K562 (cell line): ENCODE data around the gene LONP1. TPM values are rescaled to one million over a fixed set of nuclear protein-coding genes. Genes with fewer than 3 reads are reported as not detected.

Experiments used
- ATF1 ChIP-seq, 2 experiments: fragments of 450-650 bp in 1 of 2; IDR thresholded peaks; 2 replicates each; pipeline ENCODE4 v1.6.1; 2016; ENCODE audit warnings: missing compliant biosample characterization in 1 of 2, missing genetic modification characterization in 1 of 2
- BHLHE40 ChIP-seq: IDR thresholded peaks from 2 replicates; pipeline ENCODE4 v1.6.1; 2011; ENCODE audit warnings: low read length, improper control_type of control experiment
- CREM ChIP-seq: IDR thresholded peaks from 2 replicates; pipeline ENCODE4 v1.6.1; 2014; ENCODE audit warnings: antibody characterized with exemption, low read depth
- DDX20 ChIP-seq: fragments of 450-650 bp; IDR thresholded peaks from 2 replicates; pipeline ENCODE4 v1.6.1; 2016; ENCODE audit warnings: missing genetic modification characterization, low read depth, mild to moderate bottlenecking, missing compliant biosample characterization, moderate library complexity
- EP400 ChIP-seq: fragments of 450-650 bp; IDR thresholded peaks from 2 replicates; pipeline ENCODE4 v1.6.1; 2017; ENCODE audit warnings: antibody characterized with exemption, mild to moderate bottlenecking, moderate library complexity
- FOXP1 ChIP-seq: sonication (generic); formaldehyde crosslinking; IDR thresholded peaks from 2 replicates; pipeline ENCODE4 v1.8.0; 2022; ENCODE audit warnings: mild to moderate bottlenecking, missing genetic modification reagents
- GABPA ChIP-seq: fragments of 200-800 bp; sonication (Bioruptor generic); conservative IDR thresholded peaks from 2 replicates; pipeline ENCODE4 v1.6.1; 2016; ENCODE audit warnings: low read depth, missing genetic modification characterization, missing compliant biosample characterization
- HCFC1 ChIP-seq: IDR thresholded peaks from 2 replicates; pipeline ENCODE4 v1.6.1; 2012; ENCODE audit warnings: low read depth, low read length, improper control_type of control experiment
- KLF6 ChIP-seq: fragments of 250-450 bp; sonication (Bioruptor Pico); IDR thresholded peaks from 2 replicates; pipeline ENCODE4 v1.4.0; 2020; ENCODE audit warnings: mild to moderate bottlenecking, moderate library complexity, borderline replicate concordance
- MEIS2 ChIP-seq: fragments of 450-650 bp; IDR thresholded peaks from 2 replicates; pipeline ENCODE4 v1.6.1; 2014; ENCODE audit warnings: mild to moderate bottlenecking; ENCODE audit not compliant: partially characterized antibody
- MYC ChIP-seq, 2 experiments: fragments of 250-450 bp in 1 of 2; sonication (Bioruptor Pico) in 1 of 2; IDR thresholded peaks; 2 replicates each; pipeline versions ENCODE4 v1.5.1 to v1.6.1; 2012 to 2021; ENCODE audit warnings: low read depth in 2 of 2, borderline replicate concordance in 1 of 2, improper control_type of control experiment in 1 of 2, low read length in 1 of 2, mild to moderate bottlenecking in 1 of 2, moderate library complexity in 1 of 2
- RBFOX2 ChIP-seq: fragments of 200-400 bp; formaldehyde crosslinking; IDR thresholded peaks from 2 replicates; pipeline ENCODE4 v1.6.1; 2017; ENCODE audit warnings: low read depth, mild to moderate bottlenecking, low read length, moderate library complexity
- RCOR1 ChIP-seq, 2 experiments: IDR thresholded peaks; 2 replicates each; pipeline ENCODE4 v1.6.1; 2012; ENCODE audit warnings: low read depth in 2 of 2, low read length in 2 of 2, borderline replicate concordance in 1 of 2, improper control_type of control experiment in 1 of 2
- SAFB2 ChIP-seq: fragments of 200-400 bp; formaldehyde crosslinking; IDR thresholded peaks from 2 replicates; pipeline ENCODE4 v1.6.1; 2018; ENCODE audit warnings: borderline replicate concordance, low read length, low read depth, moderate library complexity; ENCODE audit not compliant: severe bottlenecking
- SUPT5H ChIP-seq: fragments of 450-650 bp; IDR thresholded peaks from 2 replicates; pipeline ENCODE4 v1.6.1; 2016
- TEAD1 ChIP-seq, 2 experiments: fragments of 450-650 bp in 1 of 2; sonication (generic) in 1 of 2; formaldehyde crosslinking; IDR thresholded peaks; 2 replicates each; pipeline versions ENCODE4 v1.4.0 to v1.8.0; 2020 to 2022; ENCODE audit warnings: mild to moderate bottlenecking in 2 of 2, missing genetic modification reagents in 1 of 2
- WHSC1 ChIP-seq: IDR thresholded peaks from one replicate; pipeline ENCODE4 v1.6.1; 2012; ENCODE audit warnings: low read length, control low read depth, inconsistent platforms
- ZNF77 ChIP-seq: fragments of 250-450 bp; sonication (Bioruptor Pico); IDR thresholded peaks from 2 replicates; pipeline ENCODE4 v1.5.0; 2020
- polyA plus RNA-seq, 8 experiments: library from polyadenylated mRNA; depleted of rRNA in 4 of 8; stranded (reverse) in 5 of 8; unstranded in 3 of 8; fragments of >200 nt; fragmentation: Nextera tagmentation in 2 of 8; fragmentation: Illumina TruSeq in 1 of 8; extraction: Ambion mirVana in 2 of 8; extraction: Trizol in 1 of 8; gene quantifications; 2 replicates each; pipeline versions ENCODE4 v1.2.1 to v1.2.3, GENCODE V29; 2011 to 2014; ENCODE audit warnings: inconsistent platforms in 1 of 8, missing spikeins in 1 of 8
- total RNA-seq, 7 experiments: library from RNA; depleted of rRNA in 6 of 7; stranded (reverse); fragments of >200 nt in 6 of 7; fragmentation: Illumina TruSeq in 2 of 7; extraction: Trizol in 2 of 7; gene quantifications; 2 replicates each; pipeline versions ENCODE4 v1.2.1 to v1.2.3, GENCODE V29; 2011 to 2021; ENCODE audit warnings: low replicate concordance in 1 of 7
- TF ChIP-seq, protein P1 (sequence below): sonication (generic); formaldehyde crosslinking; IDR thresholded peaks from 2 replicates; pipeline ENCODE4 v1.9.0; 2022; ENCODE audit warnings: mild to moderate bottlenecking, missing genetic modification reagents
- TF ChIP-seq, protein P2 (sequence below): fragments of 450-650 bp; IDR thresholded peaks from 2 replicates; pipeline ENCODE4 v1.6.1; 2016; ENCODE audit warnings: low read depth, mild to moderate bottlenecking, moderate library complexity
- TF ChIP-seq, protein P3 (sequence below), 3 experiments: fragments of 200-800 bp in 1 of 3; fragments of 250-450 bp in 1 of 3; fragments of 450-650 bp in 1 of 3; sonication (Bioruptor Pico) in 1 of 3; sonication (Bioruptor generic) in 1 of 3; formaldehyde crosslinking in 1 of 3; IDR thresholded peaks; 2 replicates each; pipeline versions ENCODE4 v1.6.1 to v1.8.0; 2016 to 2022; ENCODE audit warnings: mild to moderate bottlenecking in 2 of 3, missing genetic modification characterization in 2 of 3, missing compliant biosample characterization in 1 of 3, moderate library complexity in 1 of 3
- TF ChIP-seq, protein P4 (sequence below): fragments of 250-450 bp; sonication (Bioruptor Pico); IDR thresholded peaks from 2 replicates; pipeline ENCODE4 v1.4.0; 2020

The LONP1 gene
- total and polyA plus RNA-seq, 9 of the 15 experiments (the other 6 are each of a cell fraction or from before 2014, with no cell fraction given) = 1.1 to 238 (median 84.5) TPM

DNA sequence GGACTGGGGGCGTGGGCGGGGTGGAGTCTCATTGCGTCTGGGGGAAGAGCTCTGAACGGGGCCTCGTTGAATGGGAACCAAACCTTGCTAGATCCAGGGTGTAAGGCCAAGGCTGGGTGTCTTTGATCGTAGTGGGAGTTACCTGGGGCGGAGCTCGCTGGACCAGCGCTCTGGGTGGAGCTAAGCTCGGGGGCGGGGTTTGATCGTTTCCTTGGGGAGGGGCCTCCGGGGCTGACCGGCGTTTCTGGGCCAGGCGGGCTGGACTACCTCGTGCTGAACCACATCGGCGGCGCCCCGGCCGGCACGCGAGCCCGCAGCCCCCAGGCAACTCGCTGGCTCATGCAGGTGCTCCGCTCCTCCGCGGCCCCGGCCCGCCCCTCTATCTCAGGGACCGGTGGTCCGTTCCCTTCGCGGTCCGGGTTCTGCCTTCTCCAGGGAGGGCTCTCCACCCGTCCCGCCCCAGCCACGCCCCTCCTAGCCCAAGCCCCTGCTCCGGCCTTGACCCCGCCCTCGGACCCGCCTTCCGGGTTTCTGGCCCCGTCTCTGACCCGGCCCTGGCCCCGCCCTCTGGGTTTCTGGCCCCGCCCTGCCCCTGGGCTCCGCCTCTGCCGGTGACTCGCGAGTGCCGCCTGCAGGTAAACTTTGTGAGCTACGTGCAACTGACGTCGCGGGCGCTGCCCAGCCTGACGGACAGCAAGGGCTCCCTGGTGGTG, 33.1 kb downstream of the LONP1 start (continued):
- TF ChIP-seq CREM (peak; percentile 96), TEAD1 (CRISPR knock-in tag; IDR thresholded peaks at IDR 0.05) (peak in 1 of 2 experiments; percentile 57; a peak in 2 of 4 replicates), RBFOX2 (peak; percentile 66), GABPA (tag) (0 out of 2 replicates have a peak, but pooled peaks have one; percentile 32), EP400 (peak; percentile 41; the same call in 1 of the 2 replicates), ZNF77 (CRISPR knock-in tag) (no peak), BHLHE40 (peak; percentile 66), KLF6 (CRISPR knock-in tag) (no peak), SUPT5H (peak; percentile 53; the same call in 1 of the 2 replicates), DDX20 (tag) (no peak), RCOR1 (IDR thresholded peaks at IDR 0.05; ENCODE audit: borderline replicate concordance in 1 of 2, low read depth in 2 of 2, low read length in 2 of 2) (peak in 1 of 2 experiments; percentile 50; a peak in 1 of 4 replicates), SAFB2 (no peak), WHSC1 (no peak), ATF1 (CRISPR knock-in tag; IDR thresholded peaks at IDR 0.05) (peak; percentile 76), ATF1 (tag; IDR thresholded peaks at IDR 0.05) (peak; percentile 93), HCFC1 (peak; percentile 24; the same call in 1 of the 2 replicates), MEIS2 (peak; percentile 36), MYC (IDR thresholded peaks at IDR 0.05; ENCODE audit: low read depth, low read length) (peak; percentile 71), MYC (CRISPR knock-in tag; IDR thresholded peaks at IDR 0.05; ENCODE audit: borderline replicate concordance, low read depth) (no peak), FOXP1 (CRISPR knock-in tag) (peak; percentile 71; the same call in 1 of the 2 replicates)
- TF ChIP-seq, protein P1, sequence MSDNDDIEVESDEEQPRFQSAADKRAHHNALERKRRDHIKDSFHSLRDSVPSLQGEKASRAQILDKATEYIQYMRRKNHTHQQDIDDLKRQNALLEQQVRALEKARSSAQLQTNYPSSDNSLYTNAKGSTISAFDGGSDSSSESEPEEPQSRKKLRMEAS (CRISPR knock-in tag) = peak; percentile 92
- TF ChIP-seq, protein P2, sequence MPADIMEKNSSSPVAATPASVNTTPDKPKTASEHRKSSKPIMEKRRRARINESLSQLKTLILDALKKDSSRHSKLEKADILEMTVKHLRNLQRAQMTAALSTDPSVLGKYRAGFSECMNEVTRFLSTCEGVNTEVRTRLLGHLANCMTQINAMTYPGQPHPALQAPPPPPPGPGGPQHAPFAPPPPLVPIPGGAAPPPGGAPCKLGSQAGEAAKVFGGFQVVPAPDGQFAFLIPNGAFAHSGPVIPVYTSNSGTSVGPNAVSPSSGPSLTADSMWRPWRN = no peak
- TF ChIP-seq, protein P3, sequence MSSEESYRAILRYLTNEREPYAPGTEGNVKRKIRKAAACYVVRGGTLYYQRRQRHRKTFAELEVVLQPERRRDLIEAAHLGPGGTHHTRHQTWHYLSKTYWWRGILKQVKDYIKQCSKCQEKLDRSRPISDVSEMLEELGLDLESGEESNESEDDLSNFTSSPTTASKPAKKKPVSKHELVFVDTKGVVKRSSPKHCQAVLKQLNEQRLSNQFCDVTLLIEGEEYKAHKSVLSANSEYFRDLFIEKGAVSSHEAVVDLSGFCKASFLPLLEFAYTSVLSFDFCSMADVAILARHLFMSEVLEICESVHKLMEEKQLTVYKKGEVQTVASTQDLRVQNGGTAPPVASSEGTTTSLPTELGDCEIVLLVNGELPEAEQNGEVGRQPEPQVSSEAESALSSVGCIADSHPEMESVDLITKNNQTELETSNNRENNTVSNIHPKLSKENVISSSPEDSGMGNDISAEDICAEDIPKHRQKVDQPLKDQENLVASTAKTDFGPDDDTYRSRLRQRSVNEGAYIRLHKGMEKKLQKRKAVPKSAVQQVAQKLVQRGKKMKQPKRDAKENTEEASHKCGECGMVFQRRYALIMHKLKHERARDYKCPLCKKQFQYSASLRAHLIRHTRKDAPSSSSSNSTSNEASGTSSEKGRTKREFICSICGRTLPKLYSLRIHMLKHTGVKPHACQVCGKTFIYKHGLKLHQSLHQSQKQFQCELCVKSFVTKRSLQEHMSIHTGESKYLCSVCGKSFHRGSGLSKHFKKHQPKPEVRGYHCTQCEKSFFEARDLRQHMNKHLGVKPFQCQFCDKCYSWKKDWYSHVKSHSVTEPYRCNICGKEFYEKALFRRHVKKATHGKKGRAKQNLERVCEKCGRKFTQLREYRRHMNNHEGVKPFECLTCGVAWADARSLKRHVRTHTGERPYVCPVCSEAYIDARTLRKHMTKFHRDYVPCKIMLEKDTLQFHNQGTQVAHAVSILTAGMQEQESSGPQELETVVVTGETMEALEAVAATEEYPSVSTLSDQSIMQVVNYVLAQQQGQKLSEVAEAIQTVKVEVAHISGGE (CRISPR knock-in tag; IDR thresholded peaks at IDR 0.05) = peak in 1 of 3 experiments; percentile 87; a peak in 2 of 6 replicates
- TF ChIP-seq, protein P4, sequence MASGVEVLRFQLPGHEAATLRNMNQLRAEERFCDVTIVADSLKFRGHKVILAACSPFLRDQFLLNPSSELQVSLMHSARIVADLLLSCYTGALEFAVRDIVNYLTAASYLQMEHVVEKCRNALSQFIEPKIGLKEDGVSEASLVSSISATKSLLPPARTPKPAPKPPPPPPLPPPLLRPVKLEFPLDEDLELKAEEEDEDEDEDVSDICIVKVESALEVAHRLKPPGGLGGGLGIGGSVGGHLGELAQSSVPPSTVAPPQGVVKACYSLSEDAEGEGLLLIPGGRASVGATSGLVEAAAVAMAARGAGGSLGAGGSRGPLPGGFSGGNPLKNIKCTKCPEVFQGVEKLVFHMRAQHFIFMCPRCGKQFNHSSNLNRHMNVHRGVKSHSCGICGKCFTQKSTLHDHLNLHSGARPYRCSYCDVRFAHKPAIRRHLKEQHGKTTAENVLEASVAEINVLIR = 0 out of 2 replicates have a peak, but pooled peaks have one; percentile 19
